ENCODE results near the gene ZDHHC1. TPM values are rescaled to one million over a fixed set of nuclear protein-coding genes. Genes with fewer than 3 reads are reported as not detected.
A peak's percentile ranks its signal among the peaks of the same experiment; 100 is the strongest.

Gene ZDHHC1
- total and polyA plus RNA-seq, 2 of the 13 experiments (the other 11 are each of a cell fraction or from before 2014, with no cell fraction given) = 0.51 to 1.1 TPM

GRCh38 chr16:67459066-67459860 lies 43.0 kb upstream of the ZDHHC1 start (continued):
- 0 out of 2 replicates have a peak, but pooled peaks have one; percentile 8 for TF ChIP-seq STAG1 (CRISPR knock-in tag; IDR thresholded peaks at IDR 0.05)
- TF ChIP-seq ZNF574 (CRISPR knock-in tag; IDR thresholded peaks at IDR 0.05) = 0 out of 2 replicates have a peak, but pooled peaks have one; percentile 37
- 0 out of 4 replicates have a peak, but pooled peaks of 1 of the 2 experiments have one; percentile 16 for TF ChIP-seq NR2F1 (CRISPR knock-in tag; IDR thresholded peaks at IDR 0.05)
- peak; percentile 58 for TF ChIP-seq CTCF (CRISPR knock-in tag; IDR thresholded peaks at IDR 0.05)
- TF ChIP-seq ARID4A (CRISPR knock-in tag; IDR thresholded peaks at IDR 0.05; ENCODE audit: borderline replicate concordance) = peak; percentile 23; the same call in 1 of the 2 replicates
- TF ChIP-seq SALL1 (CRISPR knock-in tag; IDR thresholded peaks at IDR 0.05) = peak; percentile 61
- peak; percentile 24; the same call in 1 of the 2 replicates for TF ChIP-seq THRA (CRISPR knock-in tag; IDR thresholded peaks at IDR 0.05; ENCODE audit: borderline replicate concordance)
- TF ChIP-seq LCORL (IDR thresholded peaks at IDR 0.05) = no peak
- 0 out of 2 replicates have a peak, but pooled peaks have one; percentile 32 for TF ChIP-seq LCORL (CRISPR knock-in tag; IDR thresholded peaks at IDR 0.05)
- peak; percentile 48; the same call in 1 of the 2 replicates for TF ChIP-seq ZNF687 (CRISPR knock-in tag; IDR thresholded peaks at IDR 0.05)
- TF ChIP-seq ZFX (CRISPR knock-in tag; IDR thresholded peaks at IDR 0.05; ENCODE audit: low read depth) = peak; percentile 59; the same call in 1 of the 2 replicates

Measured in HepG2 (cell line).